GM23338 (cell line): ENCODE data around the gene PLAC8. TPM values are rescaled to one million over a fixed set of nuclear protein-coding genes. Genes with fewer than 3 reads are reported as not detected.

Experiments used
- ATAC-seq: fragments of 200-7000 bp; cut with Tn5 transposase; 3 replicates; pipeline ENCODE4 v1.9.1; 2020
- DNase-seq: peaks from one replicate; pipeline ENCODE4 v3.0.0-alpha.2; 2015; ENCODE audit warnings: low spot score
- H2AFZ ChIP-seq: fragments of 200-600 bp; sonication (generic); 2 replicates; pipeline ENCODE4 v1.8.0; 2016; ENCODE audit warnings: antibody characterized with exemption, mild to moderate bottlenecking, moderate library complexity
- H3F3A ChIP-seq: fragments of 200-600 bp; sonication (generic); replicated peaks from 2 replicates; pipeline ENCODE4 v1.8.0; 2017; ENCODE audit warnings: antibody characterized with exemption, mixed run types, low read depth
- H3K27ac ChIP-seq: fragments of 200-600 bp; sonication (generic); 2 replicates; pipeline ENCODE4 v1.6.1; 2016; ENCODE audit warnings: low read depth
- H3K27me3 ChIP-seq: fragments of 200-600 bp; sonication (generic); 2 replicates; pipeline ENCODE4 v1.8.0; 2016; ENCODE audit warnings: mild to moderate bottlenecking, mixed run types, moderate library complexity; ENCODE audit not compliant: insufficient read depth
- H3K36me3 ChIP-seq: fragments of 200-600 bp; sonication (generic); 2 replicates; pipeline ENCODE4 v1.8.0; 2016; ENCODE audit warnings: mild to moderate bottlenecking; ENCODE audit not compliant: insufficient read depth
- H3K4me1 ChIP-seq: fragments of 200-600 bp; sonication (generic); 2 replicates; pipeline ENCODE4 v1.8.0; 2016; ENCODE audit warnings: mild to moderate bottlenecking, moderate library complexity; ENCODE audit not compliant: insufficient read depth
- H3K4me2 ChIP-seq: fragments of 200-600 bp; sonication (generic); 2 replicates; pipeline ENCODE4 v1.7.1; 2017; ENCODE audit warnings: mixed run types
- H3K4me3 ChIP-seq: fragments of 200-600 bp; sonication (generic); 2 replicates; pipeline ENCODE4 v1.6.1; 2016; ENCODE audit warnings: mixed run types
- H3K79me2 ChIP-seq: fragments of 200-600 bp; sonication (generic); replicated peaks from 2 replicates; pipeline ENCODE4 v1.8.0; 2017; ENCODE audit warnings: mild to moderate bottlenecking; ENCODE audit not compliant: insufficient read depth
- H3K9me2 ChIP-seq: fragments of 200-600 bp; sonication (generic); 2 replicates; pipeline ENCODE4 v1.8.0; 2017; ENCODE audit not compliant: insufficient read depth
- H4K20me1 ChIP-seq: fragments of 200-600 bp; sonication (generic); replicated peaks from 2 replicates; pipeline ENCODE4 v1.8.0; 2017; ENCODE audit warnings: mild to moderate bottlenecking; ENCODE audit not compliant: insufficient read depth
- H3K27ac Mint-ChIP-seq: 2 replicates; pipeline ENCODE4 v1.8.0; 2020; ENCODE audit warnings: inconsistent platforms, mild to moderate bottlenecking, moderate library complexity, mixed read lengths
- H3K27me3 Mint-ChIP-seq: 3 replicates; pipeline ENCODE4 v1.8.0; 2022; ENCODE audit warnings: low read depth, mild to moderate bottlenecking, moderate library complexity, mixed read lengths, inconsistent platforms; ENCODE audit not compliant: insufficient read depth, poor library complexity
- H3K36me3 Mint-ChIP-seq: 3 replicates; pipeline ENCODE4 v1.8.0; 2021; ENCODE audit warnings: low read depth, mild to moderate bottlenecking, inconsistent platforms, moderate library complexity, mixed read lengths
- H3K4me1 Mint-ChIP-seq: 3 replicates; pipeline ENCODE4 v1.8.0; 2020; ENCODE audit warnings: mild to moderate bottlenecking, inconsistent platforms, mixed read lengths
- H3K4me3 Mint-ChIP-seq: 3 replicates; pipeline ENCODE4 v1.8.0; 2021; ENCODE audit warnings: moderate library complexity, mild to moderate bottlenecking, inconsistent platforms, mixed read lengths
- H3K9me3 Mint-ChIP-seq: 3 replicates; pipeline ENCODE4 v1.8.0; 2020; ENCODE audit warnings: moderate library complexity, mild to moderate bottlenecking, inconsistent platforms, mixed read lengths
- CTCF ChIP-seq, 2 experiments: fragments of 200-600 bp in 1 of 2; sonication (generic) in 1 of 2; conservative IDR thresholded peaks; 2 replicates each; pipeline versions ENCODE4 v1.5.1 to v1.6.1; 2016 to 2017; ENCODE audit warnings: antibody characterized with exemption in 2 of 2, low read depth in 2 of 2, mild to moderate bottlenecking in 2 of 2, moderate library complexity in 1 of 2
- EZH2 ChIP-seq: fragments of 200-600 bp; sonication (generic); IDR thresholded peaks from one replicate; pipeline ENCODE4 v1.8.0; 2017; ENCODE audit warnings: antibody characterized with exemption, mild to moderate bottlenecking, low read depth; ENCODE audit not compliant: unreplicated experiment
- NANOG ChIP-seq: IDR thresholded peaks from 2 replicates; pipeline ENCODE4 v1.6.1; 2016; ENCODE audit warnings: antibody characterized with exemption, borderline replicate concordance
- STAT1 ChIP-seq: IDR thresholded peaks from one replicate; pipeline ENCODE4 v1.6.1; 2016; ENCODE audit warnings: antibody characterized with exemption; ENCODE audit not compliant: unreplicated experiment
- ZNF114 ChIP-seq: fragments of 250-450 bp; sonication (Bioruptor Pico); IDR thresholded peaks from 2 replicates; pipeline ENCODE4 v1.5.0; 2020; ENCODE audit warnings: mild to moderate bottlenecking, moderate library complexity
- ZNF462 ChIP-seq: fragments of 250-450 bp; sonication (Bioruptor Pico); IDR thresholded peaks from 2 replicates; pipeline ENCODE4 v1.5.0; 2020; ENCODE audit warnings: mild to moderate bottlenecking, moderate library complexity
- polyA plus RNA-seq: library from polyadenylated mRNA; unstranded; fragments of >200 nt; fragmentation: Nextera tagmentation; extraction: Ambion mirVana; gene quantifications from 2 replicates; pipeline ENCODE4 v1.2.1, GENCODE V29; 2016
- total RNA-seq: library from RNA; depleted of rRNA; stranded (reverse); fragments of >200 nt; shearing (Covaris generic); gene quantifications from 2 replicates; pipeline ENCODE4 v1.2.3, GENCODE V29; 2014
- TF ChIP-seq, protein P1 (sequence below): IDR thresholded peaks from 2 replicates; pipeline ENCODE4 v1.6.1; 2016; ENCODE audit warnings: antibody characterized with exemption
- TF ChIP-seq, protein P2 (sequence below): IDR thresholded peaks from one replicate; pipeline ENCODE4 v1.6.1; 2018; ENCODE audit warnings: antibody characterized with exemption; ENCODE audit not compliant: unreplicated experiment

The PLAC8 gene
- total and polyA plus RNA-seq, 2 experiments from 2014 or later, result 0.83 to 1.6 TPM

DNA sequence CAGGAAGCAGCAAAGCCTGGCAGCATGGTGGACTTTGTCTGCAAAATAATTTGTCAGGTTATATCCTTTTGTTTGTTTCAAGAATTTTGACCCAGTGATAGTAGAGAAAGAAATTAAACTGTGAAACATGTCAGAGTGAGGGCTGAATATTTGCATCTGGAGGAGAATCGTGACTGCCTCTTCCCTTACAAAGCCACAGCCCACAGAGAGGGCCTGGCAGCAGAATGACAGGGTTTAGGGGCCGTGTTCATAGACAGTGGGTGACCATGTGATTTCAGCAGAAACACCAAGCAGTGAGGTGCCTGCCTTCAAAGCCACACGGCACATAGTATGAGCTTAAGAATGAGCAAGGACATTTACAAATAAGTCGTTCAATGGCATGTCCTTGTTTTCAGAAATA is 24.4 kb upstream of the PLAC8 start:
- Histone ChIP-seq H4K20me1 (no peaks in the 10 kb centered on the region), H3K36me3 (no peaks in the 10 kb centered on the region), H3K4me3 (no peak overlapping the region), H2AFZ (no peak overlapping the region), H3K4me2 (no peak overlapping the region), H3K9me2 (0 out of 2 replicates have a peak, but pooled peaks cover 3% of the 10 kb centered on the region), H3K27ac (no peak overlapping the region), H3K79me2 (no peaks in the 10 kb centered on the region), H3K4me1 (no peaks in the 10 kb centered on the region), H3K27me3 (no peaks in the 10 kb centered on the region), H3F3A (no peaks in the 10 kb centered on the region)
- Mint-ChIP-seq H3K4me3 (no peak overlapping the region), H3K27me3 (peaks cover 4% of the 10 kb centered on the region), H3K9me3 (peaks cover 54% of the 10 kb centered on the region), H3K36me3 (peaks cover 27% of the 10 kb centered on the region), H3K27ac (no peak overlapping the region), H3K4me1 (no peaks in the 10 kb centered on the region; the same call in 2 of the 3 replicates)
- TF ChIP-seq, protein P1, sequence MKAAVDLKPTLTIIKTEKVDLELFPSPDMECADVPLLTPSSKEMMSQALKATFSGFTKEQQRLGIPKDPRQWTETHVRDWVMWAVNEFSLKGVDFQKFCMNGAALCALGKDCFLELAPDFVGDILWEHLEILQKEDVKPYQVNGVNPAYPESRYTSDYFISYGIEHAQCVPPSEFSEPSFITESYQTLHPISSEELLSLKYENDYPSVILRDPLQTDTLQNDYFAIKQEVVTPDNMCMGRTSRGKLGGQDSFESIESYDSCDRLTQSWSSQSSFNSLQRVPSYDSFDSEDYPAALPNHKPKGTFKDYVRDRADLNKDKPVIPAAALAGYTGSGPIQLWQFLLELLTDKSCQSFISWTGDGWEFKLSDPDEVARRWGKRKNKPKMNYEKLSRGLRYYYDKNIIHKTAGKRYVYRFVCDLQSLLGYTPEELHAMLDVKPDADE, result no peak
- TF ChIP-seq ZNF114 (CRISPR knock-in tag), result no peak
- TF ChIP-seq EZH2, result no peak
- TF ChIP-seq STAT1, result no peak
- TF ChIP-seq NANOG, result no peak
- TF ChIP-seq CTCF (conservative IDR thresholded peaks at IDR 0.05; ENCODE audit: low read depth in 2 of 2), result no peak
- TF ChIP-seq, protein P2, sequence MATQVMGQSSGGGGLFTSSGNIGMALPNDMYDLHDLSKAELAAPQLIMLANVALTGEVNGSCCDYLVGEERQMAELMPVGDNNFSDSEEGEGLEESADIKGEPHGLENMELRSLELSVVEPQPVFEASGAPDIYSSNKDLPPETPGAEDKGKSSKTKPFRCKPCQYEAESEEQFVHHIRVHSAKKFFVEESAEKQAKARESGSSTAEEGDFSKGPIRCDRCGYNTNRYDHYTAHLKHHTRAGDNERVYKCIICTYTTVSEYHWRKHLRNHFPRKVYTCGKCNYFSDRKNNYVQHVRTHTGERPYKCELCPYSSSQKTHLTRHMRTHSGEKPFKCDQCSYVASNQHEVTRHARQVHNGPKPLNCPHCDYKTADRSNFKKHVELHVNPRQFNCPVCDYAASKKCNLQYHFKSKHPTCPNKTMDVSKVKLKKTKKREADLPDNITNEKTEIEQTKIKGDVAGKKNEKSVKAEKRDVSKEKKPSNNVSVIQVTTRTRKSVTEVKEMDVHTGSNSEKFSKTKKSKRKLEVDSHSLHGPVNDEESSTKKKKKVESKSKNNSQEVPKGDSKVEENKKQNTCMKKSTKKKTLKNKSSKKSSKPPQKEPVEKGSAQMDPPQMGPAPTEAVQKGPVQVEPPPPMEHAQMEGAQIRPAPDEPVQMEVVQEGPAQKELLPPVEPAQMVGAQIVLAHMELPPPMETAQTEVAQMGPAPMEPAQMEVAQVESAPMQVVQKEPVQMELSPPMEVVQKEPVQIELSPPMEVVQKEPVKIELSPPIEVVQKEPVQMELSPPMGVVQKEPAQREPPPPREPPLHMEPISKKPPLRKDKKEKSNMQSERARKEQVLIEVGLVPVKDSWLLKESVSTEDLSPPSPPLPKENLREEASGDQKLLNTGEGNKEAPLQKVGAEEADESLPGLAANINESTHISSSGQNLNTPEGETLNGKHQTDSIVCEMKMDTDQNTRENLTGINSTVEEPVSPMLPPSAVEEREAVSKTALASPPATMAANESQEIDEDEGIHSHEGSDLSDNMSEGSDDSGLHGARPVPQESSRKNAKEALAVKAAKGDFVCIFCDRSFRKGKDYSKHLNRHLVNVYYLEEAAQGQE, result no peak
- ATAC-seq (no peak), DNase-seq (no peak)

DNA sequence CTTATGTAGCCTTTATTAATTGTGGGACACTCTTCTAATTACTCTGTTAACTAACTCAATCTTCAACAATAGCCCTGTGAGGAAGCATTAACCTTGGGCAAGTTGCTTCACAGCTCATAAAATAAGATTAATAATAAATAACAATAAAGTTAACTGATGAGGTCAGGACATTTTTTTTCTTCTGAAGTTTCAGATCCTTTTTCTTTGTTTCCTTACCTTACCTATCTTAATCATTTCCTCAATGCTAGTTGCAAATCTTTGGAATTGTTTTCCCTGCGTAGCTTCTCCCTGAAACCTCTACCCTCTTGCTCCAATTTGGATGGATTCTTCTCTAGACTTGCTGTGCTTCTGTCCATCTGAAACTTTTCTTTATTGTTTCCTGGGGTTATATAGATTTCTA is 17.5 kb upstream of the PLAC8 start:
- Mint-ChIP-seq H3K9me3 (peaks cover 26% of the 10 kb centered on the region), H3K27ac (no peak overlapping the region), H3K27me3 (peaks cover 4% of the 10 kb centered on the region), H3K4me3 (no peak overlapping the region), H3K36me3 (peaks cover 15% of the 10 kb centered on the region; the same call in 2 of the 3 replicates), H3K4me1 (no peaks in the 10 kb centered on the region)
- ATAC-seq (no peak), DNase-seq (no peak)
- no peaks in the 10 kb centered on the region for H3F3A ChIP-seq
- H4K20me1 ChIP-seq, result no peaks in the 10 kb centered on the region
- no peak overlapping the region for H3K4me2 ChIP-seq
- H3K79me2 ChIP-seq, result no peaks in the 10 kb centered on the region
- H2AFZ ChIP-seq, result no peak overlapping the region
- H3K9me2 ChIP-seq, result no peaks in the 10 kb centered on the region
- TF ChIP-seq ZNF462, result no peak
- no peaks in the 10 kb centered on the region for H3K36me3 ChIP-seq
- H3K4me1 ChIP-seq, result no peaks in the 10 kb centered on the region
- no peak overlapping the region for H3K27ac ChIP-seq
- no peaks in the 10 kb centered on the region for H3K27me3 ChIP-seq
- no peak overlapping the region for H3K4me3 ChIP-seq
